Right renal pelvis (tissue), 4 donors: Measurements from ENCODE around the gene ACOT9. TPM values are rescaled to one million over a fixed set of nuclear protein-coding genes. Genes with fewer than 3 reads are reported as not detected.
"Not testable (repeated sequence)": the region's sequence is repeated elsewhere in the genome, so short reads cannot be mapped to it uniquely, and the experiment has no call there.

Experiments used
- DNase-seq, 4 donors: peaks; one replicate each; pipeline ENCODE4 v3.0.0-alpha.2; 2013; ENCODE audit warnings: low read depth in 4 of 4, low spot score in 3 of 4, missing footprints in 1 of 4
- polyA plus RNA-seq, 4 donors: library from polyadenylated mRNA; unstranded; fragments of 120-200 nt; gene quantifications; one replicate each; pipeline ENCODE4 v1.2.1, GENCODE V29; 2013; ENCODE audit not compliant: insufficient read length in 4 of 4

ACOT9 gene, protein sequence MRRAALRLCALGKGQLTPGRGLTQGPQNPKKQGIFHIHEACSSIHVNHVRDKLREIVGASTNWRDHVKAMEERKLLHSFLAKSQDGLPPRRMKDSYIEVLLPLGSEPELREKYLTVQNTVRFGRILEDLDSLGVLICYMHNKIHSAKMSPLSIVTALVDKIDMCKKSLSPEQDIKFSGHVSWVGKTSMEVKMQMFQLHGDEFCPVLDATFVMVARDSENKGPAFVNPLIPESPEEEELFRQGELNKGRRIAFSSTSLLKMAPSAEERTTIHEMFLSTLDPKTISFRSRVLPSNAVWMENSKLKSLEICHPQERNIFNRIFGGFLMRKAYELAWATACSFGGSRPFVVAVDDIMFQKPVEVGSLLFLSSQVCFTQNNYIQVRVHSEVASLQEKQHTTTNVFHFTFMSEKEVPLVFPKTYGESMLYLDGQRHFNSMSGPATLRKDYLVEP
- polyA plus RNA-seq: 10 to 100 TPM; 30.2 to 33.4 (median 32.6) TPM

DNA sequence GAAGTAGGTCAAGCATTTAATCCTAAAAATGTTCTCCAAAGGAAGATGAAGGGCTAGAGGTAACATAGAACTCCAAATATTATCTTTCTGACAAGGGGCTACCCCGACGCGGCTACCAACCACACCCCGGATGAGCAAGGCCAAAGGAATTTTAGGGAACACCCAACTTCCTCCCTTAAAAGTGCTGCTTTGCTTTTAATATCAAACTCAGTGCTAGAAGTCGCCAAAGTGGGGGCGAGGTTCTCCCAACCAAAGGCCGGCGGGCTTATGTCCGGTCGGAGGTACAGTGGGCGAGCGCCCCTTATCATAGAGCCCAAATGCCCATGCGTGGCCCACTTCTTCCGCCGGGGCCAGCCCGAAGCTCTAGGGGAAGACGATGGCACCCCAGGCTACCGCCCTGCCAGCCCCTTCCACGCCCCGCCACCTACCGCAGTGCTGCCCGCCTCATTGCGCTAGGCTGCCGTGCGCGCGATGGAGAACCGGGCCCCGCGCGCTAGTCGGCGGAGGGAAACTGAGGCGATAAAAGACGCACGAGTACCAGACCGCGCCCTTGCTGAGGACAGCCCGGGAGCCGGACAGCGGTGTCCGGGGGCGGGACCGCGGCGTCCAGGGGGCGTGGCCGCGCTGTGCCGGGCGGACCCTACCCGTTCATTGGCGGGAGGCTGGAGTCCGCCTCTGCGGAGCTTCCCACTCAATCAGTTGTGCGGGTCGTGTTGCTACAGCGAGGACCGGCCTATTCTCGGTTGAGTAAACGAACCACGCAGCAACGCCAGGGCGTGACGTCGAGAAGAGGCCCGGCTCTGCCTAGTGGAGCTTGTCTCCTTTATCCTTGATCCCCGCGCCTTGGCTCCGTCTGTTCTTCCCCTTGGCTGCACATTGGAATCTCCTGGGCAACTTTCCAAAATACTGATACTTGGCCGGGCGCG is at the start of gene ACOT9:
Gene ACOT9, minus strand, starts transcription at position 580 of the 926 bp plus-strand sequence. Its CDS starts 132 bp downstream, at position 448.
- DNase-seq: peak; percentile 66 to 80 (median 72)

DNA sequence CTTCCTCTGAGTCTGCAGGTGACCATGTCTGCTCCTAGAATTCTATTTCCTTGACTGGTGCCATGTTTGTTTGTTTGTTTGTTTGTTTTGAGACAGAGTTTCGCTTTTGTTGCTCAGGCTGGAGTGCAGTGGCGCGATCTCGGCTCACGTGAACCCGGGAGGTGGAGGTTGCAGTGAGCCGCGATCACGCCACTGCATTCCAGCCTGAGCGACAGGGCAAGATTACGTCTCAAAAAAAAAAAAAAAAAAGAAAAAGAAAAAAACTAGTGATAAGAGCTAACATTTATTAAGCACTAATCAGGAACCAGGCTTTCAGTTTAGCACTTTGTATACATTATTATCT is 47.0 kb upstream of the ACOT9 start:
- DNase-seq: no peak

DNA sequence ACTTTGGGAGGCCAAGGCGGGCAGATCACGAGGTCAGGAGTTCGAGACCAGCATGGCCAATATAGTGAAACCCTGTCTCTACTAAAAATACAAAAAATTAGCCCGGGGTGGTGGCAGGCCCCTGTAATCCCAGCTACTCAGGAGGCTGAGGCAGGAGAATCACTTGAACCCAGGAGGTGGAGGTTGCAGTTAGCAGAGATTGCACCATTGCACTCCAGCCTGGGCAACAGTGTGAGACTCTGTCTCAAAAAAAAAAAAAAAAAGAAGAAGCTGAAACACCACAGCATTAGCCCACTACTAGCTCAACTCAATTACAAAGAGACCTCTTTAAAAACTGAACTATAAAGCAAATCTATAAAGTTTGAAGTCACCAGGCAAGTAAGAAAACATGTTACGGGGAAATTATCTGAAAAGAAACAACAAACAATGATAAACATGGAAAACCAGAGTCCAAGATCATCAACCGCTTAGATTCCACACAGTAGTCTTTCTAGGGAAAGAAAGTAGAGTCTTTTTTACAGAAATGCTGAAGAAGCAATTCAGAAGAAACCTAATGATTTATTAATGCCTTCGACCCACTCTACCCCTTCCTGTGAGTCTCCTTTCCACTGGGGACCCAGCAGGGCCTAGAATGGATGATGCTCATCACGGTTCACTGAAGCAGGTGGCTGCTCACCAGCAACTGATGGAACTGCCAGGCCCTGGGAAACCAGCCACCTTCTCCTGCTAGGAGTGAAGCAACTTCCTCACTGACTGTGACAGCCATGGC is 46.5 kb upstream of the ACOT9 start:
- no peak for DNase-seq

DNA sequence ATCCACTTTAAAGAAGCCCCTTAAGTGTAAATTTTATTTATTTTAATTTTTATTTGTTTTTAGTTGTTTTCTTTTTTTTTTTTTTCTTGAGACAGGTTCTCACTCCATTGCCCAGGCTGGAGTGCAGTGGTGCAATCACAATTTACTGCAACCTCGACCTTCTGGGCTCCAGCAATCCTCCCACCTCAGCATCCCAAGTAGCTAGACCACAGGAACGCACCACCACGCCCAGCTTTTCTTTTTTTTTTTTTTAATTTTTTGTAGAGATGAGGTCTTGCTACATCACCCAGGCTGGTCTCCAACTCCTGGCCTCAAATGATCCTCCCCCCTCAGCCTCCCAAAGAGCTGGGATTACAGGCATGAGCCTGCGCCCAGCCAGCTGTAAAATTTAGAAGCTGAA is 45.9 kb upstream of the ACOT9 start:
- no peak for DNase-seq

DNA sequence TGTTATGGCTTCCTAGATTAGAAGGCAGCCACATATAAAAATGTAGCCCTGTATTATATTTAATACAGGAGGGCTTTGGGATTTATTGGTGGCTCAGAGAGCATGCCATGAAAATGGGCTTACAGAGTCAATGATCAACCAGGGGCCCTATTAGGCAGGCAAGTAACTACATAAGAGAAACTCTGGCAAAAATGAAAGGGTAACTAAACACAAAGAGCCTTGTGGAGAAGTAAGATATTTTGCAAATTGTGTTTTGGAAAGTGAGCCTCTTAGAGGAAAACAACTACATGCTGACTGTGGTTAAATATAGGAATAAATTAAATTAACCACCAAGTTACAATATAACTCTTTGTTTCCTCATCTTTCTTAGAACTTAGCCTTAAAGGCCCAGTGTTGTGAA is 45.4 kb upstream of the ACOT9 start:
- DNase-seq: no peak

DNA sequence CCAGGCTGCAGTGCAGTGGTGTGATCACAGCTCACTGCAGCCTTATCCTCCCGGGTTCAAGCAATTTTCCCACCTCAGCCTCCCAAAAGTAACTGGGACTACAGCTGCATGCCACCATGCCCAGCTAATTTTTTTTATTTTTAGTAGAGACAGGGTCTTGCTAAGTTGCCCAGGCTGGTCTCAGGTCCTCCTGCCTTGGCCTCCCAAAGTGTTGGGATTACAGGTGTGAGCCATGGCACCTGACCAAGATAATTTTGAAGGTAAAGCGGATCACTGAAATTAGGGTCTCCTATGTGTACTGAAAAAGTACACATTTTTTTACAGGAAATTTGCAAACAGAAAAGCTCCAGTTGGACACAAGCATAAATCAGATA is 44.7 kb upstream of the ACOT9 start:
- DNase-seq: no peak

DNA sequence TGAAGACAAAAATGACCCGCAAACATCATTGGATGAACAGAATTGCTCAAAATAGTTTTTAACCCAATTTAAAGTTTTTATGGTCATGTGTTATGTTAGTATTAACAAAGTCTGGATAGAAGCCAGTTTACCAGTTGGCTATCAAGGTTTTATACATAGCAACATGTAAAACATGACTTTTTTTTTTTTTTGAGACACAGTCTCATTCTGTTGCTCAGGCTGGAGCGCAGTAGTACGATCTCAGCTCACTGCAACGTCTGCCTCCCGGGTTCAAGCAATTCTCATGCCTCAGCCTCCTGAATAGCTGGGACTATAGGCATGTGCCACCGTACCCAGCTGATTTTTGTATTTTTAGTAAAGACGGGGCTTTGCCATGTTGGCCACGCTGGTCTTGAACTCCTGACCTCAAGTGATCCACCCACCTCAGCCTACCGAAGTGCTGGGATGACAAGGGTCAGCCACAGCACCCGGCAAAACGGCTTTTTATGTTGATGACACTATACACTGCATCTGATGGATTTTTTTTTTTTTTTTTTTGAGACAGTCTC is 43.3 kb upstream of the ACOT9 start:
- no peak for DNase-seq

DNA sequence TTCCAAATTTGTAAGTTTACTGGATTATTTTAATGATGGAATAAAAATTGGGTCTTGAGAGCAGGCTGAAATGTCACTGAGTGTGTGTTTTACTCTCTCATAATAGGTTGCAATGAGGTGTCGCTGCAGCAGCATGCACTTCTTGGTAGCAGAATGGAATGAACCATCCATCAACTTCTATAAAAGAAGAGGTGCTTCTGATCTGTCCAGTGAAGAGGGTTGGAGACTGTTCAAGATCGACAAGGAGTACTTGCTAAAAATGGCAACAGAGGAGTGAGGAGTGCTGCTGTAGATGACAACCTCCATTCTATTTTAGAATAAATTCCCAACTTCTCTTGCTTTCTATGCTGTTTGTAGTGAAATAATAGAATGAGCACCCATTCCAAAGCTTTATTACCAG is 42.5 kb upstream of the ACOT9 start:
- no peak for DNase-seq

DNA sequence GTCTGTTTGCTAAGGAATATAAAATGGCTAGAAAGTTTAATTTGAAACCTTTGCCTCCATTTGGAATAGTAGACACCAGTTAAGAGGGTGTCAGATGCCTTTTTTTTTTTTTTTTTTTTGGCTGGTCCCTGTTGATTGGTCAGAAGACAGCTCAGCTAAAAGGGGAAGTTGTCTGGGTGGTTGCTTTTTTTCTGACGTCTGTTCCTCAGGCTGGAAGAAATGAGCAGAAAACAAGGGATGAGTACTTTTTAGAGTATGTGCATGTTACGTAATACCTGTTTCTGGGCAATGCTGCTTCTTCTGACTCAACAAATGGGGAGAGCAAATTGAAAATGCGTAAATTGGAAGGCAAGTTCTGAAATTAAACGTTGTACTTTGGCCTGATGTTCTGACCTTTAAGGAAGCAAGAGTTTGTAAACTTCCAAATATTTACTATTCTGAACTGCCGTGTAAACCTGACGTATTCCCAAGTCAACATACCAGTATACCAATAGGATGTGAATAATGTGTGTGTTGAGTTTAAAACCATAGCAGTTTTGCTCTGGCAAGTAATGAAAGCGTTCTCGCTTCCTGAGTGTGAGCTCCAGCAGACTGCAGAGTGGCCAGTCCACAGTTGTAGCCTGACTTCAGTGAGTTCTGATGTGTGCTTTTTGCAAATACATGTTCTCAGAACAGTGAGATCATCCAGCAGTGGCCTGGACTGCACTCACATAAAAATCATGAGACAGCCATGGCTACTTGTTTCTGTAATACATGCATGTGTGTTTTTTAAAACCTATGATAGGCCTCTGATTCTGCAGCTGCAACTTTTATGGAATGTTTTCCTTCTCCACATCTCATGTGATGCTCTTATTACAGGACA is 41.6 kb upstream of the ACOT9 start:
- DNase-seq: no peak

DNA sequence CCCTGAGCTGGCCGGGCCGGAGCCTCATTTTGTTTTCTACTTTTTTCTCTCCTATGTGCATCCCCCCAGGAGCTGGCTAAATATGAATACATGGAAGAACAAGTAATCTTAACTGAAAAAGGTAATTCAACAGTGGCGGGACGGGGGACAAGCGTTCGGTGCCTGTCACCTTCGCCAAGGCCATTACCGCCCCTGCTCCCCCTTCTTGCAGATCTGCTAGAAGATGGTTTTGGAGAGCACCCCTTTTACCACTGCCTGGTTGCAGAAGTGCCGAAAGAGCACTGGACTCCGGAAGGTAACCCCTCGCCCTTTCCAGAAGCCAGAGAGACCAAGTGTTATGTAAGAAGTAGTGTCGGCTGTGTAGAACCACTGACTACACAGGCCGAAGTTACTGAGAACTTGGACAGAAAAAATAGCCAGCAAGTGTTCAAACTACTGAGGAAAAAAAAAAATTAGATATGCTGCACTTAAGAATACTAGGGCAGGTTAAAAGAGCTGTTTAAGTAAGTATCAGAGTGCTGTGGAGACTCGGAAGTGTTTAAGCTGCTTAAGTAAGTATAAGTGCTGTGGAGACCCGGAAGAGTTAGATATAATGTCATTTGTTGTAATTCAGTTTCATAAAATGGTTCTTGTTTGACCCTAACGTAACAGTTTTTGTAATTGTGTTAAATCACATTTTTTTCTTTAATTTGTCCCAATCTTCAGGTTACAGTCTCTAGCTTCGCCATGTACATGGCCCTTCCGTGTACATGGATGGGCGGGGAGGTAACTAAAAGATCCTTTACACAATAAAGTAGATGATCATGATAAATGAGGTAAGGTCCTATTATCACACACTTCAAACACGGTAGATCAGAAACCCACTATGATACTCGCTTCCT is 40.8 kb upstream of the ACOT9 start:
- no peak for DNase-seq

DNA sequence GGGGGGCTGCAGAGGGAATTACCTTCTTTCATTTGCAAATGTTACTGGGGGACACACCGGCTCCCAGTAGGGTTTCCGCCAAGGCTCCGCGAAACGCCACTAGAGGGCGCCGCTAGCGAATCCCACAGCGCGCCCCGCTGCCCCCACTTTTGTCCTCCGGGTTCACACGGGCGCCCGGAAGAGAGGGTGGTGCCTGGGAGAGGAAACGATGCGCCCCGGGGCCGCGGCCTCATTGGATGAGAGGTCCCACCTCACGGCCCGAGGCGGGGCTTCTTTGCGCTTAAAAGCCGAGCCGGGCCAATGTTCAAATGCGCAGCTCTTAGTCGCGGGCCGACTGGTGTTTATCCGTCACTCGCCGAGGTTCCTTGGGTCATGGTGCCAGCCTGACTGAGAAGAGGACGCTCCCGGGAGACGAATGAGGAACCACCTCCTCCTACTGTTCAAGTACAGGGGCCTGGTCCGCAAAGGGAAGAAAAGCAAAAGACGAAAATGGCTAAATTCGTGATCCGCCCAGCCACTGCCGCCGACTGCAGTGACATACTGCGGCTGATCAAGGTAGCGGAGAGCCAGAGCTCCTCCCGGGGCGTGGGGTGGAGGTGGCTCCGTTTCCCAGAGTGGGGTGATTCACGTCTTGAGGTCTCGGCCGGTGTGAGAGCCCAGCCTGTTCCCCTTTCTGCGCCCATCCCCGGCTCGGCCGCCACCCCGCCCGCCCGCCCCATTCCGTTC is 40.0 kb upstream of the ACOT9 start, which contains the start of gene SAT1:
Gene SAT1, plus strand, starts transcription at position 311 of the 726 bp plus-strand sequence. Its CDS starts 179 bp downstream, at position 490.
- peak; percentile 78 to 87 (median 87) for DNase-seq

DNA sequence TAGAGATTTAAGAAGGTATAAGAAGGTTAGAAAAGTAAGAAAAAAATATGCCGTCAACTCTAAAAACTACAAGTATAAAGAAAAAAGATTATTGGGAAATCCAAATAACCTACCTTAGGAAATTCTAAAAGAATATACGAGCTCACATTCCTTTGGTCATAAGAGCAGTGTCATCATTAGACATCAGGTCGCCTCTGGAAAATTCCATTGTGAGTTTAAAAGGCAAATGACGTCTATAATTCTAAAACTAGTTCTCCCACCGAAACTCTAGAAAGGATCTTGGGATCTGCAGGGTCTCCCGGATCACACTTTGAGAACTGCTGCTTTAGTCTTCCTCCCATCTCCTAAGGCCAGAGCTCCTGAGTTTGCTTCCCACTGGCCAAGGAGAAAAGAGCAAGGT is 39.4 kb upstream of the ACOT9 start:
- no peak for DNase-seq

DNA sequence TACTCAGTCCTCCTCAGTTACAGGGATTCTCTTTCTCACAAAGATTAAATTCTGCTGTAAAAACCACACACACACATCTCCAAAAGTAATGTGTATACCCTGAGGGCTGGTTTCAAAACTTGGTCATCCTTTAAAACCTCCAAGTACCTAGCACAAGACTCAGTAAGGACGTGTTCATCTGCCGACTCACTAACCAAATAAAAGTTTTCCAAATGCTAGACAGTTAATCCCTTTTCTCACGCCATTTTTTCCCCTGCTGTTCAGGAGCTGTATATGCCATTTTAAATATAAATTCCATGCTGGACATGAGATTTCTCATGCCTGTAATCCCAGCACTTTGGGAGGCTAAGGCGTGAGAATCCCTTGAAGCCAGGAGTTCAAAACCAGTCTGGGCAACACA is 35.9 kb upstream of the ACOT9 start:
- DNase-seq: no peak

DNA sequence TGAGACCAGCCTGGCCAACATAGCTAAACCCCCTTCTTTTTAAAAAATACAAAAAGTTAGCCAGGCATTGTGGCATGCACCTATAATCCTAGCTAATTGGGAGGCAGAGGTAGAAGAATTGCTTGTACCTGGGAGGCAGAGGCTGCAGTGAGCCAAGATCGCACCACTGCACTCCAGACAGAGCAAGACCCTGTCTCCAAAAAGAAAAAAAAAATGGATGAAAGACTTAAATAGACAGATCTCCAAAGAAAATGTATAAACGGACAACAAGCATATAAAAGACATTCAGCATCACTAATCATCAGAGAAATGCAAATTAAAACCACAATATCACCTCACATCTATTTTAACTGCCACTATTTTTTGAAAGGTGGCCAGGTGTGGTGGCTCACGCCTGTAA is 33.3 kb upstream of the ACOT9 start:
- DNase-seq: no peak

DNA sequence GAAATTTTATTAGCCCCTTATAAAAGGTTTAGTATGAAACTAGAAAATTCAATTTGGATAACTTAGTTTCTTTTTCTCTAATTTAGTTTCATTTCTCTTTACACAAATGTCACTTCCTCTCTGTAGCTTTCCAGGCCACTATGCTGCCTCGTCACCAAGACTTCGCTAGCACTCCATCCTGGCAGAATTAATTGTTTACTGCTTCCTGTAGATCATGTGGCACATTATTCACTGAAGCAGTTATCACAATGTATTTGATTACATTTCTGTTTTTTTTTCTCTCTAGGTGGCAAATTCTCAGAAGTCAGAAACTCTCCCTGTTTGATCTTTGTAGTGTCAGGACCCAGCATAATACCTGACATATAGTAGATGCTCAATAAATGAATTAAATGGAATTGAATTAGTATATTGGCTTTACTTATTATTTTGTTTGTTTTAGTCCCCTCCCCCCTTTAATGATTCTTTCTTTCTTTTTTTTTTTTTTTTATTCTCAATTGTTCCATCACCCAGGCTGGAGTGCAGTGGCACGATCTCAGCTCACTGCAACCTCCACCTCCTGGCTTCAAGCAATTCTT is 30.6 kb upstream of the ACOT9 start:
- DNase-seq: no peak

DNA sequence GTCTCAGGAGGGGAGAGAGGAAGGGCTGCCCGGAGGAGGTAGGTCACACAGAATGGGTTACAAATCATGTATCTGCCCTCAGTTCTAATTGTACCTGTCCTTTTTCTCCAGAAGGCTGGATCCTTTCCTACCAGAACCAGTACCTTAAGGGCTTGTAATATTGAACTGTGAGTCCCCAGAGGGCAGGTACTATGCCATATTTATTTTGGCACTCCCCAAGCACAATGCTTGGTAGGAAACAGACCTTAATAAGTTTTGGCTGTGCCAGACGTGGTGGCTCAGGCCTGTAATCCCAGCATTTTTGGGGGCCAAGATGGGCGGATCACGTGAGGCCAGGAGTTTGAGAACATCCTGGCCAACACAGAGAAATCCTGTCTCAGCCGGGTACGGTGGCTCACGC is 28.0 kb upstream of the ACOT9 start:
- DNase-seq: not testable (repeated sequence)

DNA sequence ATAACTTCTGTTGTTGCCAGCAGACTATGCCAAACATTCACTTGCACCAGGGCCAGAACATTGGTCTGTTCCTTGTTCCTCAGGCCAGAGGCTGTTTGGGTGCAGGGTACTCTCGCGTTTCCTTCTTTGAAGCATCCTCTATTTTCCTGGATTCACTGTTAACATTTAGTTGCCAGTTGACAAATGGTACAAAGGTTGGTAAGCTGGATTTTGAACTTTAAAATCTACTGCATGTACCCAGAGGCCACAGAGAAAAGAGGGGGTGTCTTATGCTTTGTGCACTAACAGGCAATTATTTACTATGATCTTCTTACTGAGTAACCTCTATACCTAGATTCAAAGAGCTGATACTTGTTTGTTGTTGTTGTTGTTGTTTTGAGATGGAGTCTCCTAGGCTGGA is 27.1 kb upstream of the ACOT9 start:
- no peak for DNase-seq
